Measurements from ENCODE around the gene MAP4K1. TPM values are rescaled to one million over a fixed set of nuclear protein-coding genes. Genes with fewer than 3 reads are reported as not detected.

MAP4K1 gene
- total RNA-seq, 2 donors from 2014 or later = 12.3 to 17.8 TPM

DNA sequence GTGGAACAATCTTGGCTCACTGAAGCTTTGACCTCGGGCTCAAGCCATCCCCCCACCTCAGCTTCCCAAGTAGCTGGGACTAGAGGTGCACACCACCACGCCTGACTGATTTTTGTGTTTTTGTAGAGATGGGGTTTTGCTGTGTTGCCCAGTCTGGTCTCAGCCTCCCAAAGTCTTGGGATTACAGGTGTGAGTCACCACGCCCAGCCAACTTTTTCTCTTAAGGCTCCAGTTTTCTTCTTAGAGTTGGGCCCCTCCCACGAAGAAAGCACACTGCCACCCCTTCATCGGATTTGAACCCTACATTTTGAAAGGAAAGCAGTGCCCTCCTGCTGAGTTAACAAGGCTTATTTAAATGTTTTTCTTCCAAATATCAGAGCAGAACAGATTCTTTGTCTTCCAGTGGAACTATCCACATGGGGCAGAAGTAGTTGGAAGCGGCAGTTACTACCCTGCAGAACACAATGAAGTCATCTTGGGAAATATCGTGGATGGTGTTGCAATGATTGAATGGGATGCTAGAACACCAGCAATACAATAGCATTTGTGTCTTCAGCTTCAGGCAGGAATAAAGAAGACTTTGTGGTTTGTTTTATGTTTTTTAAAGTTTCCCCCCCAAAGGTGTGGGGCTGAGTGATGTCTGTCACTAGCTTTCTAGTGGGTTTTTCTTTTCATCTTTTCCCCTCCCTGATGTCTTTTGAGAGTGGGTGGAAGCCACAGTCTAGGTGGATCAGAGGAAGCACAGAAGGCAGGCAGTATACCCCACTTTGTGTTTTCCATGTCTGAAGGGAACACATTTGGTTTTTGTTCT, 38.6 kb upstream of the MAP4K1 start:
- Histone ChIP-seq H3K27me3 (ENCODE audit: control insufficient read depth, insufficient read depth, low read length, poor library complexity, severe bottlenecking) (no peaks in the 10 kb centered on the region), H3K36me3 (ENCODE audit: control insufficient read depth, insufficient read depth, low read length) (peaks cover 74% of the 10 kb centered on the region), H3K4me3 (ENCODE audit: low read length) (no peak overlapping the region), H3K9me3 (ENCODE audit: control insufficient read depth, low read length) (no peaks in the 10 kb centered on the region), H3K9ac (ENCODE audit: extremely low read depth, low read length, poor library complexity, severe bottlenecking) (no peak overlapping the region), H3K27ac (ENCODE audit: low read depth, low read length) (peak overlapping the region; percentile 9), H3K4me1 (ENCODE audit: control insufficient read depth, insufficient read depth, low read length) (peaks cover 24% of the 10 kb centered on the region)
- Mint-ChIP-seq H3K9me3 (no peaks in the 10 kb centered on the region), H3K4me3 (no peak overlapping the region), H3K27me3 (ENCODE audit: insufficient read depth) (no peaks in the 10 kb centered on the region), H3K36me3 (ENCODE audit: low read depth) (peaks cover 16% of the 10 kb centered on the region), H3K27ac (peak overlapping the region; percentile 83), H3K4me1 (peaks cover 73% of the 10 kb centered on the region)
- no peak for TF ChIP-seq CTCF (conservative IDR thresholded peaks at IDR 0.05)
- no peak for DNase-seq
- 86 to 88% methylated on average over 7 of the region's 7 CpGs for WGBS, 2 experiments (ENCODE audit: insufficient coverage in 1 of 2, insufficient read length in 1 of 2)

DNA sequence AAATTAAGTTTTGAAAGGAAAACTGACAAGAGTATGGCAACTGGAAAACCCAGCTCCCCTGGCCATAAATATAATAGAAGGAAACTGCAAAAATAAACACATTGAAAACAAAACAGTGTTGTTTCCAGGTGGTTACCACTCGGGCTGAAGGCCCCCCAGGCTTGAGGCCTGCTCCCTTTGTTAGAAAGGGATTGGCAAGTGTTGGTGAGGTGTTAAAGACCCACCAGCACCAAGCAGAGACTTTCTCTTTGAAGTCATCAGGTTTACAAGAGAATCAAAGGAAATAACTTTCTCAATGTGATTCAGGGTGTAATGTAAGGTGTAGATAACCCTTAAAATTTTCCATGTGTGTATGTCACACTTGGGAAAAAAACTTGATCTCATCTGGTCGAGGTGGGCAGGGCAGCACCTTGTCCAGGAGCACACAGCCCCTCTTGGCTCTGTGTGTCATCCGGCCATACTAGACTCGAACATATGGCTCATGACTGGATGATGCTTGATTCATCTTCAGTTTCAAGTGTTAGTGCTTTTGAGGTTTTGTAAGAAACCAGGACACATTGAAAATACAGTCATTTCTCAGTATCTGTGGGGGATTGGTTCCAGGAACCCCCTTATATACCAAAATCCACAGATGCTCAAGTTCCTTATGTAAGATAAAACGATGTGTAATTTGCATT, 37.5 kb upstream of the MAP4K1 start:
- H3K4me1 Mint-ChIP-seq = peaks cover 81% of the 10 kb centered on the region
- H3K36me3 ChIP-seq (ENCODE audit: control insufficient read depth, insufficient read depth, low read length) = peaks cover 65% of the 10 kb centered on the region
- TF ChIP-seq CTCF (conservative IDR thresholded peaks at IDR 0.05) = no peak
- H3K27me3 ChIP-seq (ENCODE audit: control insufficient read depth, insufficient read depth, low read length, poor library complexity, severe bottlenecking) = no peaks in the 10 kb centered on the region
- H3K4me3 Mint-ChIP-seq = peak overlapping the region; percentile 31
- H3K4me3 ChIP-seq (ENCODE audit: low read length) = peak overlapping the region; percentile 6
- H3K4me1 ChIP-seq (ENCODE audit: control insufficient read depth, insufficient read depth, low read length) = peaks cover 27% of the 10 kb centered on the region
- H3K9me3 Mint-ChIP-seq = no peaks in the 10 kb centered on the region
- 64 to 72% methylated on average over 4 to 5 of the region's 5 CpGs for WGBS, 2 experiments (ENCODE audit: insufficient coverage in 1 of 2, insufficient read length in 1 of 2)
- H3K27ac ChIP-seq (ENCODE audit: low read depth, low read length) = no peak overlapping the region
- no peaks in the 10 kb centered on the region for H3K27me3 Mint-ChIP-seq (ENCODE audit: insufficient read depth)
- peaks cover 8% of the 10 kb centered on the region for H3K36me3 Mint-ChIP-seq (ENCODE audit: low read depth)
- no peaks in the 10 kb centered on the region for H3K9me3 ChIP-seq (ENCODE audit: control insufficient read depth, low read length)
- H3K27ac Mint-ChIP-seq = peak overlapping the region; percentile 87
- H3K9ac ChIP-seq (ENCODE audit: extremely low read depth, low read length, poor library complexity, severe bottlenecking) = peak overlapping the region; percentile 8
- DNase-seq = peak; percentile 76

DNA sequence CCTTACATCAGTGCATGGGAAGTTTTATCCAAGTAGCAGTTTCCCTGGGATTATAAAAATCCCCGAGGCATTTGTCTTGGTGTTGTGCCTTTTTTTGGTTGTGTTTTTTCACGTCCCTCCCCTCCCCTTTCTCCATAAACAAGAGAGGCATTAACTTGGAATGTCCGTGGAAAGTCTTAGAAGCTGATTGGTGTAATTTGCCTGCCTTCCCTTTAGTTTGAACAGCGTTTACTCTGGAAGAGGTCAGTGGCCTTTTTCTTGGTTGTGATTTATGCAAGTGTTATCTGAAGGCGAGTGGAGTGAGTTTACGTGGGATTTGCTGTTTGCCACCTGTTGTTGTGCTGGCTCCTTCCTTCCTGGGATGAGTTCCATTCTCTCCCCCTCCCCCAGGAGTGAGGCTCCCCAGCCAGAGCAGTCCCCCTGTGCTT, 36.9 kb upstream of the MAP4K1 start:
- peak overlapping the region; percentile 8 for H3K9ac ChIP-seq (ENCODE audit: extremely low read depth, low read length, poor library complexity, severe bottlenecking)
- peaks cover 60% of the 10 kb centered on the region for H3K36me3 ChIP-seq (ENCODE audit: control insufficient read depth, insufficient read depth, low read length)
- Mint-ChIP-seq H3K27ac (peak overlapping the region; percentile 87), H3K9me3 (no peaks in the 10 kb centered on the region), H3K4me3 (peak overlapping the region; percentile 31), H3K4me1 (peaks cover 87% of the 10 kb centered on the region), H3K36me3 (ENCODE audit: low read depth) (peaks cover 8% of the 10 kb centered on the region), H3K27me3 (ENCODE audit: insufficient read depth) (no peaks in the 10 kb centered on the region)
- H3K4me3 ChIP-seq (ENCODE audit: low read length) = no peak overlapping the region
- DNase-seq = peak; percentile 77
- no peaks in the 10 kb centered on the region for H3K9me3 ChIP-seq (ENCODE audit: control insufficient read depth, low read length)
- TF ChIP-seq CTCF (conservative IDR thresholded peaks at IDR 0.05) = no peak
- no peaks in the 10 kb centered on the region for H3K27me3 ChIP-seq (ENCODE audit: control insufficient read depth, insufficient read depth, low read length, poor library complexity, severe bottlenecking)
- 47 to 62% methylated on average over 2 to 3 of the region's 6 CpGs for WGBS, 2 experiments (ENCODE audit: insufficient coverage in 1 of 2, insufficient read length in 1 of 2)
- H3K4me1 ChIP-seq (ENCODE audit: control insufficient read depth, insufficient read depth, low read length) = peaks cover 27% of the 10 kb centered on the region
- H3K27ac ChIP-seq (ENCODE audit: low read depth, low read length) = no peak overlapping the region
